ENCODE data around the gene SNAPC4. TPM values are rescaled to one million over a fixed set of nuclear protein-coding genes. Genes with fewer than 3 reads are reported as not detected.

SNAPC4 gene
- total and polyA plus RNA-seq, 9 of the 15 experiments (the other 6 are each of a cell fraction or from before 2014, with no cell fraction given), result 0.21 to 21.8 (median 8.8) TPM

DNA sequence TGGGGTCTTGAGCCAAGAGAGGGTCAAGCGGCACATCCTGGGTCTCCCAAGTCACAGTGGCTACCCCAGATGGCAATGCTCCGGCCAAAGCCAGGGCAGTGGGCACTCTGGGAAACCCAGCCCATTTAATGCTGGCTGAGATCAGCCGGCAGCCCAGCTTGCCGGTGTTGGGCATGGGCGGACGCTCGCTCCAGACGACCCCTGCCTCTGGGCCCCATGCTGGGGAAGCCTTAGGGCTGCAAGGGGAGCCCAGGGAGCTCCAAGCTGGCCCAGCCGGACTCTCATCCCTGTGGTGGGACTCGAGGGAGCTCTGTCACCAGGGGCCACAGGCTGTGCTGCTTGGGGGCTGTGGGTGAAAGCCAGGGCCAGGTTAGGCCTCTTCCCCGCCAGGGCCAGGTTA lies 20.6 kb downstream of the SNAPC4 start:
- in situ Hi-C loops (cut with MboI) (no loop called here), intact Hi-C loops (cut with micrococcal nuclease) (no loop called here)
- FAIRE-seq (no peak), ATAC-seq (no peak), DNase-seq (ENCODE audit: extremely low read depth in 1 of 4, low spot score in 3 of 4) (no peak)
- Histone ChIP-seq H3K36me3 (ENCODE audit: control insufficient read depth, insufficient read depth, low read length) (peaks cover 98% of the 10 kb centered on the region; the same call in 2 of the 3 replicates), H4K20me1 (replicated peaks; ENCODE audit: control insufficient read depth, insufficient read depth, low read length) (no peaks in the 10 kb centered on the region), H3K4me1 (replicated peaks in 1 of 2; ENCODE audit: control insufficient read depth in 2 of 2, insufficient read depth in 2 of 2, low read length in 2 of 2) (peaks cover 0 to 51% of the 10 kb centered on the region in 2 experiments; a peak in 1 of 5 replicates), H2AFZ (ENCODE audit: low read depth, low read length) (no peak overlapping the region), H3K9ac (ENCODE audit: insufficient read depth in 1 of 2, low read depth in 2 of 2, low read length in 2 of 2) (peak overlapping the region in 1 of 2 experiments; percentile 26; a peak in 1 of 4 replicates), H3K9me1 (ENCODE audit: control insufficient read depth, insufficient read depth, low read length) (no peaks in the 10 kb centered on the region), H3K4me2 (ENCODE audit: insufficient read depth, low read length) (no peak overlapping the region), H3K27ac (ENCODE audit: extremely low read depth, low read depth, low read length) (no peak overlapping the region), H3K79me2 (ENCODE audit: control insufficient read depth, insufficient read depth, low read length) (no peaks in the 10 kb centered on the region), H3K4me3 (no peak overlapping the region), H3K27me3 (ENCODE audit: control insufficient read depth in 2 of 2, insufficient read depth in 2 of 2, low read length in 2 of 2) (no peaks in the 10 kb centered on the region), H3K9me3 (replicated peaks; ENCODE audit: control insufficient read depth, insufficient read depth, low read depth, low read length) (no peaks in the 10 kb centered on the region)
- ChIA-PET CTCF (ENCODE audit: low intra/inter-chr PET ratio) (interaction anchor here (0.6 kb wide), 1 partner anchor 253 kb away, joined by 4 read pairs; no protein-coding TSS in a partner anchor), POLR2A (no interaction called here)
- TF ChIP-seq PHB (CRISPR knock-in tag; IDR thresholded peaks at IDR 0.05), result no peak
- TF ChIP-seq FOXK2 (conservative IDR thresholded peaks at IDR 0.05 in 1 of 2, IDR thresholded peaks at IDR 0.05 in 1 of 2; ENCODE audit: low read depth in 2 of 2), result no peak
- TF ChIP-seq ETS2 (tag; IDR thresholded peaks at IDR 0.05; ENCODE audit: borderline replicate concordance, poor library complexity, severe bottlenecking), result no peak
- no peak for TF ChIP-seq TRIM25 (IDR thresholded peaks at IDR 0.05; ENCODE audit: borderline replicate concordance)
- no TSS peak for BruUV-seq (replicated peaks)
- WGBS (ENCODE audit: insufficient coverage, low coverage, missing lambda C conversion rate), result 90% methylated on average over 8 of the region's 11 CpGs
